ENCODE data around the gene CAMKK1.

DNA sequence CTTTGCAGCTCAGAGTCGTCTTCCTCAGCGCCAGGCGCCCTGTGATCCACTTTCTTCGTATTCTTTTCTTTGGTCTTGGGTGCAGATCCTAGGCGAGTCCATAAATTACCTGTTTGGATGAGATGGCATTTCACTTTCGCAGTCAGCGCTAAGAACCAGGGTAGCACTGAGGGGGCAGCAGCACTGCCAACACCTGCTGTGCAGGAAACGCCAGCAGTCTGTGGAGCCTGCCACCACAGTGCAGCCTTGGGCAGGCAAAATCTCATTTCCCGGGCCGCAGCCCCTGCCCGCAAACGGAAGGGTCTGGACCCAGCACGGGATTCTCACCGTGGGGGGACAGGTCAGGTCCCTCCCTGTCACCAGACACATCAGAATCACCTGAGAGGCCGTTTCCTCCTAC lies 79.7 kb downstream of the CAMKK1 start:
- no peak for TF ChIP-seq POLR2AphosphoS5 (IDR thresholded peaks at IDR 0.05; ENCODE audit: low read depth, low read length)
- TF ChIP-seq, protein P1, sequence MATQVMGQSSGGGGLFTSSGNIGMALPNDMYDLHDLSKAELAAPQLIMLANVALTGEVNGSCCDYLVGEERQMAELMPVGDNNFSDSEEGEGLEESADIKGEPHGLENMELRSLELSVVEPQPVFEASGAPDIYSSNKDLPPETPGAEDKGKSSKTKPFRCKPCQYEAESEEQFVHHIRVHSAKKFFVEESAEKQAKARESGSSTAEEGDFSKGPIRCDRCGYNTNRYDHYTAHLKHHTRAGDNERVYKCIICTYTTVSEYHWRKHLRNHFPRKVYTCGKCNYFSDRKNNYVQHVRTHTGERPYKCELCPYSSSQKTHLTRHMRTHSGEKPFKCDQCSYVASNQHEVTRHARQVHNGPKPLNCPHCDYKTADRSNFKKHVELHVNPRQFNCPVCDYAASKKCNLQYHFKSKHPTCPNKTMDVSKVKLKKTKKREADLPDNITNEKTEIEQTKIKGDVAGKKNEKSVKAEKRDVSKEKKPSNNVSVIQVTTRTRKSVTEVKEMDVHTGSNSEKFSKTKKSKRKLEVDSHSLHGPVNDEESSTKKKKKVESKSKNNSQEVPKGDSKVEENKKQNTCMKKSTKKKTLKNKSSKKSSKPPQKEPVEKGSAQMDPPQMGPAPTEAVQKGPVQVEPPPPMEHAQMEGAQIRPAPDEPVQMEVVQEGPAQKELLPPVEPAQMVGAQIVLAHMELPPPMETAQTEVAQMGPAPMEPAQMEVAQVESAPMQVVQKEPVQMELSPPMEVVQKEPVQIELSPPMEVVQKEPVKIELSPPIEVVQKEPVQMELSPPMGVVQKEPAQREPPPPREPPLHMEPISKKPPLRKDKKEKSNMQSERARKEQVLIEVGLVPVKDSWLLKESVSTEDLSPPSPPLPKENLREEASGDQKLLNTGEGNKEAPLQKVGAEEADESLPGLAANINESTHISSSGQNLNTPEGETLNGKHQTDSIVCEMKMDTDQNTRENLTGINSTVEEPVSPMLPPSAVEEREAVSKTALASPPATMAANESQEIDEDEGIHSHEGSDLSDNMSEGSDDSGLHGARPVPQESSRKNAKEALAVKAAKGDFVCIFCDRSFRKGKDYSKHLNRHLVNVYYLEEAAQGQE (IDR thresholded peaks at IDR 0.05; ENCODE audit: insufficient read depth in 1 of 2, low read depth in 2 of 2, low read length in 2 of 2): no peak
